Trophoblast cell (in vitro differentiated cells and primary cell): ENCODE results near the gene SLC43A3.

Experiments used
- DNase-seq, 2 donors: peaks; one replicate each; pipeline ENCODE4 v3.0.0-alpha.2; 2016
- H2AFZ ChIP-seq: 2 replicates; pipeline ENCODE4 v1.6.1; 2013; ENCODE audit warnings: low read length, moderate library complexity, mild to moderate bottlenecking; ENCODE audit not compliant: insufficient read depth, poor library complexity
- H2AK5ac ChIP-seq: 2 replicates; pipeline ENCODE4 v1.6.1; 2013; ENCODE audit warnings: mild to moderate bottlenecking, low read length
- H2BK120ac ChIP-seq: 2 replicates; pipeline ENCODE4 v1.6.1; 2013; ENCODE audit warnings: low read length, mild to moderate bottlenecking, moderate library complexity; ENCODE audit not compliant: insufficient read depth, poor library complexity
- H2BK12ac ChIP-seq: 2 replicates; pipeline ENCODE4 v1.6.1; 2013; ENCODE audit warnings: mild to moderate bottlenecking, low read length, moderate library complexity
- H2BK5ac ChIP-seq: 2 replicates; pipeline ENCODE4 v1.6.1; 2013; ENCODE audit warnings: low read length, low read depth, moderate library complexity, mild to moderate bottlenecking; ENCODE audit not compliant: poor library complexity
- H3K14ac ChIP-seq: 2 replicates; pipeline ENCODE4 v1.6.1; 2013; ENCODE audit warnings: mild to moderate bottlenecking, low read length
- H3K18ac ChIP-seq: 2 replicates; pipeline ENCODE4 v1.6.1; 2013; ENCODE audit warnings: mild to moderate bottlenecking, low read length
- H3K23ac ChIP-seq: 2 replicates; pipeline ENCODE4 v1.6.1; 2013; ENCODE audit warnings: low read length
- H3K27ac ChIP-seq: 2 replicates; pipeline ENCODE4 v1.5.1; 2013; ENCODE audit warnings: low read depth, mild to moderate bottlenecking, inconsistent platforms, low read length, moderate library complexity
- H3K27me3 ChIP-seq: 2 replicates; pipeline ENCODE4 v1.6.1; 2013; ENCODE audit warnings: inconsistent platforms, mild to moderate bottlenecking, low read length, moderate library complexity; ENCODE audit not compliant: insufficient read depth
- H3K36me3 ChIP-seq, 2 experiments: 1 replicate in 1 of 2; 2 replicates in 1 of 2; pipeline ENCODE4 v1.6.1; 2013; ENCODE audit warnings: low read length in 2 of 2, mild to moderate bottlenecking in 2 of 2, moderate library complexity in 1 of 2; ENCODE audit not compliant: insufficient read depth in 2 of 2, control insufficient read depth in 1 of 2
- H3K4ac ChIP-seq: 2 replicates; pipeline ENCODE4 v1.6.1; 2013; ENCODE audit warnings: low read depth, mild to moderate bottlenecking, low read length, moderate library complexity
- H3K4me1 ChIP-seq, 2 experiments: 1 replicate in 1 of 2; 2 replicates in 1 of 2; pipeline ENCODE4 v1.6.1; 2013; ENCODE audit warnings: low read length in 2 of 2, mild to moderate bottlenecking in 2 of 2, moderate library complexity in 1 of 2; ENCODE audit not compliant: insufficient read depth in 2 of 2, control insufficient read depth in 1 of 2
- H3K4me2 ChIP-seq: 2 replicates; pipeline ENCODE4 v1.6.1; 2013; ENCODE audit warnings: inconsistent platforms, mild to moderate bottlenecking, low read length, moderate library complexity
- H3K4me3 ChIP-seq: 2 replicates; pipeline ENCODE4 v1.5.1; 2013; ENCODE audit warnings: mild to moderate bottlenecking, low read depth, low read length, inconsistent platforms
- H3K79me1 ChIP-seq: one replicate; pipeline ENCODE4 v1.6.1; 2013; ENCODE audit warnings: low read length
- H3K79me2 ChIP-seq: 2 replicates; pipeline ENCODE4 v1.6.1; 2013; ENCODE audit warnings: low read length, mild to moderate bottlenecking; ENCODE audit not compliant: control insufficient read depth, insufficient read depth, poor library complexity
- H3K9ac ChIP-seq: 2 replicates; pipeline ENCODE4 v1.6.1; 2013; ENCODE audit warnings: mild to moderate bottlenecking, low read length
- H3K9me3 ChIP-seq: 2 replicates; pipeline ENCODE4 v1.6.1; 2013; ENCODE audit warnings: low read depth, mild to moderate bottlenecking, control low read depth, inconsistent platforms, low read length; ENCODE audit not compliant: insufficient read depth
- H4K12ac ChIP-seq: 2 replicates; pipeline ENCODE4 v1.6.1; 2013; ENCODE audit warnings: low read depth, mild to moderate bottlenecking, low read length, moderate library complexity
- H4K8ac ChIP-seq: 2 replicates; pipeline ENCODE4 v1.6.1; 2013; ENCODE audit warnings: low read depth, mild to moderate bottlenecking, low read length, moderate library complexity
- H4K91ac ChIP-seq: one replicate; pipeline ENCODE4 v1.6.1; 2013; ENCODE audit warnings: low read depth, mild to moderate bottlenecking, low read length, moderate library complexity
- WGBS: extraction: QIAGEN DNeasy Blood & Tissue Kit; methylation state at CpG from one replicate; pipeline ENCODE4 v1.1.7; 2013; ENCODE audit warnings: missing lambda C conversion rate; ENCODE audit not compliant: insufficient read length, insufficient coverage; ENCODE audit errors: extremely low coverage; 5-methylcytosine and 5-hydroxymethylcytosine counted together

The SLC43A3 gene

DNA sequence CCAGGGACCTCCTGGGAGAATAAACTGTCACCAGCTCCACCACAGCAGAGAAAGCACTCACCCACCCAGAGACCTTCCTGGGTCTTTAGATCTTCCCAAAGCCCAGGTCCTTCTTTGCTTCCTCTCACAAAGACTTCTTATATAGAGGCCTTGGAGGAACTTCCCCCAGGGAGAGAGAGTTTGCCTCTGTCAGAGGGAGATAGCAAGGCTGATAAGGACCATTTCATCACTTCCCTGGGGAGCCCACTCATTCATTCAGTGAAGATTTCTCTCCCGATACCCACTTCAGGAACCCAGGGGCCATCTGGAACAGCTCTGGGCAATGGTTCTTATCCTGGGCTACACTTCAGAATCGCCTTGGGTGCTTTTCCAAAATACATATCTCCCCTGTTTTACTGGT, 36.4 kb downstream of the SLC43A3 start, which contains the start of gene PRG2:
Gene PRG2 (minus strand): TSS at position 116 of the 400 bp plus-strand sequence. CDS start 706 bp downstream, outside the sequence.
- H2AK5ac ChIP-seq = no peak within 1 kb of the TSS
- no peak within 1 kb of the TSS for H4K8ac ChIP-seq
- H2BK12ac ChIP-seq = no peak within 1 kb of the TSS
- no peak within 1 kb of the TSS for H3K4me3 ChIP-seq
- no peak within 1 kb of the TSS for H2AFZ ChIP-seq
- H3K79me1 ChIP-seq = no peaks in the 10 kb centered on the region
- H3K23ac ChIP-seq = no peak within 1 kb of the TSS
- no peaks in the 10 kb centered on the region for H3K4me1 ChIP-seq
- H2BK120ac ChIP-seq = no peak within 1 kb of the TSS
- no peaks in the 10 kb centered on the region for H3K79me2 ChIP-seq
- H3K4me2 ChIP-seq = no peak within 1 kb of the TSS
- no peak within 1 kb of the TSS for H3K14ac ChIP-seq
- no peak within 1 kb of the TSS for H3K18ac ChIP-seq
- no peak within 1 kb of the TSS for H4K12ac ChIP-seq
- WGBS = no CpG with 5 or more reads among the region's 2 CpGs
- no peaks in the 10 kb centered on the region for H3K9me3 ChIP-seq
- no peak within 1 kb of the TSS for H2BK5ac ChIP-seq
- no peak within 1 kb of the TSS for H3K4ac ChIP-seq
- no peak within 1 kb of the TSS for H3K9ac ChIP-seq
- no peak within 1 kb of the TSS for H4K91ac ChIP-seq
- DNase-seq = peak; percentile 72 to 86
- no peak within 1 kb of the TSS for H3K27ac ChIP-seq
- no peaks in the 10 kb centered on the region for H3K36me3 ChIP-seq
- no peaks in the 10 kb centered on the region for H3K27me3 ChIP-seq

DNA sequence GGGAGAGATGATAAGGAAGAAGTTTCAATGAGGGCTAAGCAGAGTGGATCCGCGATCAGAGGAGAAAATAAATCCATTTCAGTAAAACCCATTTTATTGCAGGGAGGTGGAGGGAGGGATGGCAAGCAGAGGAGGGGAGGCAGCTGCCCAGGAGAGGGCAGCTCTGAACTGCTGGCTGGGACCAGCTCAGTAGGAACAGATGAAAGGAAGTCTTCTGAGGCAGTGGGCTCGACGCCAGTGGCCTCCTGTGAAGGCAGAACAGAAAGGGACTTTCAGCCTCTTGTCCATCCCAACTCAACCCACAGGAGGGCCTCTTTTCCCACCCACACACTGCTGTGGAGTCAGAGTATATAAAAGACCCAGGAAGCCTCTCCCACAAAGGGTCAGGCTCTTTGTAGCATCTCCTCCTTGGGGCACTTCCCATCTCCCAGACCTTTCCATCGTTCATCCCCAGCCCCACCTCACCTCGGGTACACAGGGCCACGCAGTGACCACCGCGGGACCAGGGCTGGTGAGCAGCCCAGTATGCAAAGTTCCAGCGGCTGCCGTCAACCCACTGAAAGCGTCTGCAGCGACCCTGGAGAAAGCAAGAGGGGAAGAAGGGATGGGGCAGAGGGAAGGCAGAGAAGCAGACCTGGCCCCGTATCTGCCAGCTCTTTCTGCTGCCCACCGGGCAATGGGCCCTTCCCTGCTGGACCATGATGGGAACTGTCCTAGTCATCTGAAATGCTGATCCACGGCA, 39.5 kb downstream of the SLC43A3 start:
- Histone ChIP-seq H3K14ac (no peak overlapping the region), H3K23ac (no peak overlapping the region), H3K36me3 (no peaks in the 10 kb centered on the region), H2BK12ac (no peak overlapping the region), H3K79me1 (no peaks in the 10 kb centered on the region), H3K9me3 (peaks cover under 1% of the 10 kb centered on the region), H4K8ac (no peak overlapping the region), H3K79me2 (no peaks in the 10 kb centered on the region), H3K4ac (no peak overlapping the region), H2BK120ac (no peak overlapping the region), H2AK5ac (no peak overlapping the region), H2AFZ (no peak overlapping the region), H3K27ac (no peak overlapping the region), H3K27me3 (no peaks in the 10 kb centered on the region), H3K9ac (no peak overlapping the region), H3K4me1 (no peaks in the 10 kb centered on the region), H4K12ac (no peak overlapping the region), H4K91ac (no peak overlapping the region), H3K4me3 (no peak overlapping the region), H3K4me2 (no peak overlapping the region), H2BK5ac (no peak overlapping the region), H3K18ac (no peak overlapping the region)
- WGBS = no CpG with 5 or more reads among the region's 16 CpGs
- peak; percentile 41 to 58 for DNase-seq

DNA sequence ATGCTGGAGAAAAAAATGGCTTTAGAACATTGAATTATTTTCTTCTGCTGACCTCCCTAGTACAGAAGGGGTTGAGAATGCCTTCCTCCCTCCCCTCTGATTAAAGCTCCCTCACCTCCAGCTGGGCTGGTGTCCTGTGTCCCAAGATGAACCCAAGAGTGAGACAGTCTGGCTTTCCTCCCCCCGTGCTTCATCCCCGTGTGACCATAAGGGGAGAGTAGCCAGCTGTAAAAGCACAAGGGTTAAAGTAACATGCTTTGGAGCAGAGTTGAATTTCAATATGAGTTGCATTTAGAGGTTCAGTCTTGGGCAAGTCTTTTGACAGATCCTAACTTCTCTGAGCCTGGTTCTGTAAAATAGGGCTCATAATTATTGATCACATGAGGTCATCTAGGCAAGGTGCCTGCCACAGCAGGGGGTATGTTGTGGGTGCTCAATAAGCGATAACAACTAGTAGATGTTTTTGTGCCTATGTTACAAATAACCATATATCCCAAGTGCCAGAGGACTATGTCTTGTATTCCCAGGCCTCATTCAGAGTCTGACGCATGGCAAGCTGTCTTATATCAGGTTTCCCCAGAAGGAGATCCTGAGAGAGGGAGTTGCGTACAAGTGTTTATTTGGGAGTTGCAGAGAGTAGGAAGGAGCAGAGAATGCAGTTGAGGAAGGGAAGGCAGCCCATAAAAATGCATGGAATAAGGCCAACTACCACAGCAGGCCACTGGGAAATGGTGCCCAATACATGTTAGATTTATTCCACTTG, 40.6 kb downstream of the SLC43A3 start:
- DNase-seq = peak; percentile 66 to 76
- no peaks in the 10 kb centered on the region for H3K4me1 ChIP-seq
- no peak overlapping the region for H3K9ac ChIP-seq
- no peak overlapping the region for H3K23ac ChIP-seq
- H4K12ac ChIP-seq = no peak overlapping the region
- H2BK12ac ChIP-seq = no peak overlapping the region
- H3K9me3 ChIP-seq = peaks cover 2% of the 10 kb centered on the region
- no peak overlapping the region for H3K18ac ChIP-seq
- no peaks in the 10 kb centered on the region for H3K36me3 ChIP-seq
- H3K4ac ChIP-seq = no peak overlapping the region
- no peak overlapping the region for H3K14ac ChIP-seq
- no CpG with 5 or more reads among the region's 5 CpGs for WGBS
- H3K79me1 ChIP-seq = no peaks in the 10 kb centered on the region
- H3K79me2 ChIP-seq = no peaks in the 10 kb centered on the region
- no peak overlapping the region for H3K4me2 ChIP-seq
- no peak overlapping the region for H4K91ac ChIP-seq
- H4K8ac ChIP-seq = no peak overlapping the region
- H2AK5ac ChIP-seq = no peak overlapping the region
- H3K27ac ChIP-seq = no peak overlapping the region
- H3K4me3 ChIP-seq = no peak overlapping the region
- H3K27me3 ChIP-seq = no peaks in the 10 kb centered on the region
- H2BK120ac ChIP-seq = no peak overlapping the region
- no peak overlapping the region for H2BK5ac ChIP-seq
- no peak overlapping the region for H2AFZ ChIP-seq

DNA sequence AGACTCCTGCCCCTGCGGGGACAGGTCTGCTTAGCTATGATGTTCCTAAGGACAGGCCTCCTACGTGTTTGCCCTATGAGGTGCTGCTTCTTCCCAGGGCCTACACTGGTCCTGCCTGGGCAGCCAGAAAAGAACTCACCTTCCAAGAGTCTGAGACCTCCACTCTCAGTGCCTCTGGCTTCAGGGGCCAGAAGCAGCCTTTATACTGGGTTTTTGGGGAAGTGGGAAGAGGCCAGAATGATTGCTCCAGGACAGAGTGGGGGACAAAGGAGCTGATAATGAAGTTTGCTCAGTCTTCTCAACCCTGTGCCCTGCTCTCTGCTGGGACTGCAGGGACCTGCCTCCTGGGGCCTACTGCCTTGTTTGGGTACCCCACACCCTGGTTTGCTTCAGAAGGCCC, 45.9 kb downstream of the SLC43A3 start, which contains the start of gene PRG3:
Gene PRG3 (minus strand): TSS at position 176 of the 400 bp plus-strand sequence. CDS start 442 bp downstream, outside the sequence.
- H3K18ac ChIP-seq = no peak within 1 kb of the TSS
- DNase-seq = no peak
- no CpG with 5 or more reads among the region's 2 CpGs for WGBS
- H3K9me3 ChIP-seq = peaks cover 2% of the 10 kb centered on the region
- H2BK5ac ChIP-seq = no peak within 1 kb of the TSS
- no peak within 1 kb of the TSS for H4K8ac ChIP-seq
- no peaks in the 10 kb centered on the region for H3K79me2 ChIP-seq
- H3K36me3 ChIP-seq = no peaks in the 10 kb centered on the region
- no peak within 1 kb of the TSS for H3K27ac ChIP-seq
- no peak within 1 kb of the TSS for H2AFZ ChIP-seq
- no peak within 1 kb of the TSS for H2BK12ac ChIP-seq
- H4K91ac ChIP-seq = no peak within 1 kb of the TSS
- H2BK120ac ChIP-seq = no peak within 1 kb of the TSS
- H3K4me2 ChIP-seq = no peak within 1 kb of the TSS
- no peak within 1 kb of the TSS for H3K23ac ChIP-seq
- H4K12ac ChIP-seq = no peak within 1 kb of the TSS
- no peaks in the 10 kb centered on the region for H3K27me3 ChIP-seq
- H3K79me1 ChIP-seq = no peaks in the 10 kb centered on the region
- no peak within 1 kb of the TSS for H3K4ac ChIP-seq
- H2AK5ac ChIP-seq = no peak within 1 kb of the TSS
- no peak within 1 kb of the TSS for H3K14ac ChIP-seq
- no peak within 1 kb of the TSS for H3K4me3 ChIP-seq
- no peak within 1 kb of the TSS for H3K9ac ChIP-seq
- no peaks in the 10 kb centered on the region for H3K4me1 ChIP-seq
